HepG2 (cell line): ENCODE measurements around the gene KIF22. TPM values are rescaled to one million over a fixed set of nuclear protein-coding genes. Genes with fewer than 3 reads are reported as not detected.

Experiments used
- BRD4 ChIP-seq: sonication (generic); formaldehyde crosslinking; IDR thresholded peaks from 2 replicates; pipeline ENCODE4 v1.4.0; 2020; ENCODE audit warnings: missing genetic modification reagents
- HINFP ChIP-seq: sonication (generic); formaldehyde crosslinking; IDR thresholded peaks from 2 replicates; pipeline ENCODE4 v1.4.0; 2020; ENCODE audit warnings: low read depth, mild to moderate bottlenecking, missing genetic modification reagents
- KDM4B ChIP-seq: sonication (generic); formaldehyde crosslinking; IDR thresholded peaks from 2 replicates; pipeline ENCODE4 v1.4.0; 2020; ENCODE audit warnings: missing genetic modification reagents
- NFAT5 ChIP-seq: sonication (generic); formaldehyde crosslinking; IDR thresholded peaks from 2 replicates; pipeline ENCODE4 v1.4.0; 2020; ENCODE audit warnings: missing genetic modification reagents
- NFATC3 ChIP-seq: sonication (generic); formaldehyde crosslinking; IDR thresholded peaks from 2 replicates; pipeline ENCODE4 v1.5.1; 2020; ENCODE audit warnings: mild to moderate bottlenecking, missing genetic modification reagents
- PHF8 ChIP-seq: sonication (generic); formaldehyde crosslinking; IDR thresholded peaks from 2 replicates; pipeline ENCODE4 v1.5.0; 2020; ENCODE audit warnings: missing genetic modification reagents
- POGZ ChIP-seq: sonication (generic); formaldehyde crosslinking; IDR thresholded peaks from 2 replicates; pipeline ENCODE4 v1.4.0; 2020; ENCODE audit warnings: mild to moderate bottlenecking, missing genetic modification reagents
- REST ChIP-seq, 2 experiments: IDR thresholded peaks; 2 replicates each; pipeline ENCODE4 v1.6.1; 2011 to 2012; ENCODE audit warnings: low read length in 2 of 2, borderline replicate concordance in 1 of 2, low read depth in 1 of 2, mild to moderate bottlenecking in 1 of 2, moderate library complexity in 1 of 2
- SNAPC2 ChIP-seq: sonication (generic); formaldehyde crosslinking; IDR thresholded peaks from 2 replicates; pipeline ENCODE4 v1.8.1; 2022; ENCODE audit warnings: mild to moderate bottlenecking, missing genetic modification reagents
- SRF ChIP-seq: IDR thresholded peaks from 2 replicates; pipeline ENCODE4 v1.6.1; 2011; ENCODE audit warnings: mild to moderate bottlenecking, low read depth, low read length, moderate library complexity
- TRIM22 ChIP-seq: fragments of 450-650 bp; IDR thresholded peaks from 2 replicates; pipeline ENCODE4 v1.6.1; 2017
- ZNF17 ChIP-seq: sonication (generic); formaldehyde crosslinking; IDR thresholded peaks from 2 replicates; pipeline ENCODE4 v1.5.0; 2020; ENCODE audit warnings: mild to moderate bottlenecking, missing genetic modification reagents
- ZNF253 ChIP-seq: sonication (generic); formaldehyde crosslinking; IDR thresholded peaks from 2 replicates; pipeline ENCODE4 v1.8.0; 2022; ENCODE audit warnings: mild to moderate bottlenecking, missing genetic modification reagents, borderline replicate concordance
- ZNF383 ChIP-seq: sonication (generic); formaldehyde crosslinking; IDR thresholded peaks from 2 replicates; pipeline ENCODE4 v1.4.0; 2020; ENCODE audit warnings: missing genetic modification reagents, mild to moderate bottlenecking, borderline replicate concordance
- ZNF597 ChIP-seq: sonication (generic); formaldehyde crosslinking; IDR thresholded peaks from 2 replicates; pipeline ENCODE4 v1.5.0; 2020; ENCODE audit warnings: missing genetic modification reagents
- ZNF703 ChIP-seq: sonication (generic); formaldehyde crosslinking; IDR thresholded peaks from 2 replicates; pipeline ENCODE4 v1.5.1; 2020; ENCODE audit warnings: missing genetic modification reagents, mild to moderate bottlenecking, moderate library complexity, borderline replicate concordance
- polyA plus RNA-seq, 8 experiments: library from polyadenylated mRNA; depleted of rRNA in 3 of 8; stranded (reverse) in 7 of 8; unstranded in 1 of 8; fragments of >200 nt; fragmentation: Illumina TruSeq in 4 of 8; extraction: Trizol in 4 of 8; gene quantifications; 2 replicates each; pipeline versions ENCODE4 v1.2.1 to v1.2.3, GENCODE V29; 2011 to 2016; ENCODE audit warnings: low read depth in 4 of 8, missing spikeins in 1 of 8, mixed read lengths in 1 of 8; ENCODE audit not compliant: insufficient read depth in 1 of 8
- total RNA-seq, 5 experiments: library from RNA; depleted of rRNA; stranded (reverse); fragments of >200 nt; fragmentation: Illumina TruSeq; extraction: Trizol; gene quantifications; 2 replicates each; pipeline ENCODE4 v1.2.3, GENCODE V29; 2016; ENCODE audit warnings: low read depth in 1 of 5

KIF22 gene
- total and polyA plus RNA-seq, 2 of the 13 experiments (the other 11 are each of a cell fraction or from before 2014, with no cell fraction given), result 95.8 to 118 TPM

GRCh38 chr16:29760567-29761279 lies 29.8 kb upstream of the KIF22 start (continued):
- TF ChIP-seq NFAT5 (CRISPR knock-in tag) (no peak), REST (IDR thresholded peaks at IDR 0.05; ENCODE audit: borderline replicate concordance in 1 of 2, low read depth in 1 of 2, low read length in 2 of 2) (no peak), SNAPC2 (CRISPR knock-in tag) (no peak), SRF (no peak), ZNF383 (CRISPR knock-in tag) (no peak), ZNF703 (CRISPR knock-in tag) (no peak), KDM4B (CRISPR knock-in tag) (no peak), ZNF253 (CRISPR knock-in tag) (no peak), PHF8 (0 out of 2 replicates have a peak, but pooled peaks have one; percentile 9), BRD4 (no peak; the same call in 1 of the 2 replicates), POGZ (CRISPR knock-in tag) (no peak; the same call in 1 of the 2 replicates), NFATC3 (CRISPR knock-in tag) (no peak), TRIM22 (no peak), ZNF597 (CRISPR knock-in tag) (no peak), ZNF17 (CRISPR knock-in tag) (no peak), HINFP (CRISPR knock-in tag) (0 out of 2 replicates have a peak, but pooled peaks have one; percentile 42)
